Endodermal cell (in vitro differentiated cells): ENCODE data around the gene SLC9A5. TPM values are rescaled to one million over a fixed set of nuclear protein-coding genes. Genes with fewer than 3 reads are reported as not detected.

ENCODE experiments used
- DNase-seq: peaks from one replicate; pipeline ENCODE4 v3.0.0-alpha.2; 2017
- H3K27ac ChIP-seq: 2 replicates; pipeline ENCODE4 v1.5.1; 2013; ENCODE audit warnings: mild to moderate bottlenecking, low read depth, low read length, moderate library complexity
- H3K27me3 ChIP-seq: 2 replicates; pipeline ENCODE4 v1.6.1; 2013; ENCODE audit warnings: mild to moderate bottlenecking, low read length, moderate library complexity; ENCODE audit not compliant: insufficient read depth, control insufficient read depth, poor library complexity, severe bottlenecking
- H3K36me3 ChIP-seq: 2 replicates; pipeline ENCODE4 v1.7.0; 2013; ENCODE audit warnings: mild to moderate bottlenecking, low read length, moderate library complexity; ENCODE audit not compliant: control insufficient read depth, insufficient read depth
- H3K4me1 ChIP-seq: one replicate; pipeline ENCODE4 v1.7.0; 2013; ENCODE audit warnings: low read length; ENCODE audit not compliant: control insufficient read depth, insufficient read depth
- H3K4me3 ChIP-seq: 2 replicates; pipeline ENCODE4 v1.5.1; 2013; ENCODE audit warnings: mild to moderate bottlenecking, low read length, moderate library complexity
- H3K9ac ChIP-seq: 2 replicates; pipeline ENCODE4 v1.6.1; 2013; ENCODE audit warnings: mild to moderate bottlenecking, low read length, moderate library complexity; ENCODE audit not compliant: poor library complexity, severe bottlenecking; ENCODE audit errors: extremely low read depth
- H3K9me3 ChIP-seq: 2 replicates; pipeline ENCODE4 v1.6.1; 2013; ENCODE audit warnings: mild to moderate bottlenecking, low read length, moderate library complexity; ENCODE audit not compliant: control insufficient read depth
- H3K27ac Mint-ChIP-seq: 2 replicates; pipeline ENCODE4 v1.8.0; 2020; ENCODE audit warnings: mixed read lengths
- H3K27me3 Mint-ChIP-seq: 2 replicates; pipeline ENCODE4 v1.8.0; 2021; ENCODE audit warnings: mild to moderate bottlenecking, mixed read lengths; ENCODE audit not compliant: insufficient read depth
- H3K36me3 Mint-ChIP-seq: 2 replicates; pipeline ENCODE4 v1.8.0; 2020; ENCODE audit warnings: low read depth, mixed read lengths
- H3K4me1 Mint-ChIP-seq: 2 replicates; pipeline ENCODE4 v1.8.0; 2020; ENCODE audit warnings: mixed read lengths
- H3K4me3 Mint-ChIP-seq: 2 replicates; pipeline ENCODE4 v1.8.0; 2020; ENCODE audit warnings: mild to moderate bottlenecking, moderate library complexity, mixed read lengths
- H3K9me3 Mint-ChIP-seq: 2 replicates; pipeline ENCODE4 v1.8.0; 2020; ENCODE audit warnings: mild to moderate bottlenecking, mixed read lengths
- CTCF ChIP-seq: fragments of 200-600 bp; sonication (generic); conservative IDR thresholded peaks from 2 replicates; pipeline ENCODE4 v1.5.0; 2021; ENCODE audit warnings: antibody characterized with exemption, mild to moderate bottlenecking
- WGBS, 2 experiments: methylation state at CpG; one replicate each; pipeline versions ENCODE4 v1.1.5 to v1.1.7; 2013; ENCODE audit warnings: missing lambda C conversion rate in 2 of 2, mixed read lengths in 1 of 2; ENCODE audit not compliant: insufficient coverage in 1 of 2, insufficient read length in 1 of 2; 5-methylcytosine and 5-hydroxymethylcytosine counted together
- total RNA-seq, 2 donors: library from RNA; stranded (reverse); fragmentation: NEBNext Ultra II Directional in 1 of 2; extraction: Animal tissue kit (Norgen Biotek cat#: 25700) in 1 of 2; gene quantifications; 2 replicates in 1 of 2; 3 replicates in 1 of 2; pipeline ENCODE4 v1.2.1, GENCODE V29; 2021

SLC9A5 gene
- total RNA-seq, 2 donors from 2014 or later, result 8.9 to 9.0 TPM

DNA sequence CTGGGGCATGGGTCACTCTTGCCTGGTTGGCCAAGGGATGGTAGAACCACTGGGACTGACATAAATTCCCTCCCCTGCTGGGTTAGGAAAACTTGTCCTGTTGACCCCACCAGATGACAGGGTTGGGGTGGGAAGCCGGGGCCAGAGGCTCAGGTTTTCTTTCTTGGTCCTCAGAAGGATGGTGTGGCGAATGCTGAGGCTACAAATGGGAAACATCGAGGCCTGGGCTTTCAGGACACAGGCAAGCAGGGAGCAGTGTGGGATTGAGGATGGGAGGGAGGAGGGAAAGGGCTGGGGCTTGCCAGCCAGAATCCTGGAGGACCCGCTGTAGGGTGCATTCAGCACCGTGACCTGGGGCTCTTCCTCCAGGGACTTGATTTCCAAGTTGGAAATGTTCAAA, 16.1 kb downstream of the SLC9A5 start:
- H3K9me3 Mint-ChIP-seq, result no peaks in the 10 kb centered on the region
- H3K27me3 Mint-ChIP-seq, result peaks cover 11% of the 10 kb centered on the region
- peaks cover 23% of the 10 kb centered on the region for H3K4me1 Mint-ChIP-seq
- Histone ChIP-seq H3K36me3 (peaks cover 39% of the 10 kb centered on the region), H3K27me3 (no peaks in the 10 kb centered on the region), H3K4me3 (no peak overlapping the region), H3K27ac (no peak overlapping the region), H3K9ac (no peak overlapping the region), H3K9me3 (no peaks in the 10 kb centered on the region), H3K4me1 (peaks cover 4% of the 10 kb centered on the region)
- H3K27ac Mint-ChIP-seq, result no peak overlapping the region
- 83 to 91% methylated on average over 2 to 5 of the region's 5 CpGs for WGBS, 2 experiments
- H3K36me3 Mint-ChIP-seq, result no peaks in the 10 kb centered on the region
- no peak for DNase-seq
- no peak overlapping the region for H3K4me3 Mint-ChIP-seq
- TF ChIP-seq CTCF, result no peak

- H3K27me3 Mint-ChIP-seq, result peaks cover 11% of the 10 kb centered on the region
- DNase-seq, result no peak
- H3K9ac ChIP-seq, result no peak overlapping the region
- H3K9me3 Mint-ChIP-seq, result no peaks in the 10 kb centered on the region
- no peak overlapping the region for H3K27ac ChIP-seq
- no peak overlapping the region for H3K4me3 Mint-ChIP-seq
- H3K36me3 ChIP-seq, result peaks cover 44% of the 10 kb centered on the region
- no peak overlapping the region for H3K27ac Mint-ChIP-seq
- peaks cover 22% of the 10 kb centered on the region for H3K4me1 Mint-ChIP-seq
- TF ChIP-seq CTCF, result no peak
- H3K36me3 Mint-ChIP-seq, result no peaks in the 10 kb centered on the region
- peaks cover 4% of the 10 kb centered on the region for H3K4me1 ChIP-seq
- H3K4me3 ChIP-seq, result no peak overlapping the region
- no peaks in the 10 kb centered on the region for H3K9me3 ChIP-seq
- H3K27me3 ChIP-seq, result no peaks in the 10 kb centered on the region
- WGBS, 2 experiments, result 83 to 89% methylated on average over 1 to 8 of the region's 8 CpGs
Observed at GRCh38 chr16:67265834-67266233, 17.1 kb downstream of the SLC9A5 start.

- peak; percentile 78 for DNase-seq
- no peak overlapping the region for H3K4me3 Mint-ChIP-seq
- no peak overlapping the region for H3K27ac Mint-ChIP-seq
- no peak overlapping the region for H3K9ac ChIP-seq
- H3K4me3 ChIP-seq, result no peak overlapping the region
- H3K36me3 ChIP-seq, result peaks cover 38% of the 10 kb centered on the region
- peaks cover 4% of the 10 kb centered on the region for H3K4me1 ChIP-seq
- H3K27me3 Mint-ChIP-seq, result peaks cover 11% of the 10 kb centered on the region
- H3K4me1 Mint-ChIP-seq, result peaks cover 8% of the 10 kb centered on the region
- no peaks in the 10 kb centered on the region for H3K9me3 ChIP-seq
- H3K27me3 ChIP-seq, result no peaks in the 10 kb centered on the region
- H3K27ac ChIP-seq, result no peak overlapping the region
- TF ChIP-seq CTCF, result no peak
- H3K9me3 Mint-ChIP-seq, result no peaks in the 10 kb centered on the region
- no peaks in the 10 kb centered on the region for H3K36me3 Mint-ChIP-seq
- 70 to 79% methylated on average over 2 to 5 of the region's 5 CpGs for WGBS, 2 experiments
Observed at GRCh38 chr16:67268136-67268579, 19.4 kb downstream of the SLC9A5 start.
